Retinal pigment epithelial cell (primary cell): ENCODE measurements around the gene SUMO3.

Experiments
- DNase-seq: peaks from one replicate; pipeline ENCODE4 v3.0.0-alpha.2; 2010; ENCODE audit warnings: low read depth
- H3K4me3 ChIP-seq: 2 replicates; pipeline ENCODE4 v1.5.1; 2011; ENCODE audit warnings: mild to moderate bottlenecking, low read length, control low read depth, moderate library complexity
- TF ChIP-seq, protein P1 (sequence below): conservative IDR thresholded peaks from 2 replicates; pipeline ENCODE4 v1.5.1; 2011; ENCODE audit warnings: low read depth, low read length, control low read depth, inconsistent platforms

The SUMO3 gene

DNA sequence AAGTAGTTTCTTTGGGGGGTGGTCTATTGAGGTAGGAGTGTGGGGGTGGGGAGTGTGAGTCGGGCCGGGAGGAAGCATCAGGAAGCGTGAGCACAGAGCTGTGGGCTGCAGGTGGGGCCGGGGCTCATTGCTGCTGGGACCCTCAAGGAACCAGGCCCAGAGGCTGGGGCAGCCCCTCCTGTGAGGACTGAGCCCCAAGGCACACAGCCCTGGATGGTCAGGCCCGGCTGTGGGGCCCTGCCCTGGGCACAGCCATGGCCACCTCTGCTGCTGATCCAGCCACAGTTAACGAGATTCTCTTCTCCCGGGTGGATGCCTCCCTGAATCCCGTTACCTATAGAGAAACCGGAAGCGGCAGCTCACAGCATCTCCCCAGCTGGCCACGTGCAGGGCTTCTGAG is 22.9 kb upstream of the SUMO3 start:
- TF ChIP-seq, protein P1, sequence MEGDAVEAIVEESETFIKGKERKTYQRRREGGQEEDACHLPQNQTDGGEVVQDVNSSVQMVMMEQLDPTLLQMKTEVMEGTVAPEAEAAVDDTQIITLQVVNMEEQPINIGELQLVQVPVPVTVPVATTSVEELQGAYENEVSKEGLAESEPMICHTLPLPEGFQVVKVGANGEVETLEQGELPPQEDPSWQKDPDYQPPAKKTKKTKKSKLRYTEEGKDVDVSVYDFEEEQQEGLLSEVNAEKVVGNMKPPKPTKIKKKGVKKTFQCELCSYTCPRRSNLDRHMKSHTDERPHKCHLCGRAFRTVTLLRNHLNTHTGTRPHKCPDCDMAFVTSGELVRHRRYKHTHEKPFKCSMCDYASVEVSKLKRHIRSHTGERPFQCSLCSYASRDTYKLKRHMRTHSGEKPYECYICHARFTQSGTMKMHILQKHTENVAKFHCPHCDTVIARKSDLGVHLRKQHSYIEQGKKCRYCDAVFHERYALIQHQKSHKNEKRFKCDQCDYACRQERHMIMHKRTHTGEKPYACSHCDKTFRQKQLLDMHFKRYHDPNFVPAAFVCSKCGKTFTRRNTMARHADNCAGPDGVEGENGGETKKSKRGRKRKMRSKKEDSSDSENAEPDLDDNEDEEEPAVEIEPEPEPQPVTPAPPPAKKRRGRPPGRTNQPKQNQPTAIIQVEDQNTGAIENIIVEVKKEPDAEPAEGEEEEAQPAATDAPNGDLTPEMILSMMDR, result no peak
- DNase-seq, result no peak

DNA sequence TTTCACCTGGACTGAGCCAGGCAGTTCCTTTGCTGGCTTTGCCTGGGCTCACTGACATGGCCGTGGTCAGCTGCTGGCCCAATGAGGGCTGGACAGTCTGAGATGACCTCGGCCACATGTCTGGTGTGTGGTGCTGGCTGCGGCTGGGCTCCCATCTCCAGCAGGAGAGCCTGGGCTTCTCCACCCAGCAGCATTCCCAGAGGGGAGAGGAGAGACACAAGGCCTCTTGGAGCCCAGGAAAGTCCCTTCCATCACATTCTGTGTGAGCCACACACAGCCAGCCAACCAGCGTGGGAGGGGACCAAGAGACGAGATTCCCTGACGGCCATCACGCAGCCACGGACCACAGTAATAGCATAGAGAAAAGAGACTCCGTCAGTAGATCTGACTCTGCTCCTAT is 21.1 kb upstream of the SUMO3 start:
- TF ChIP-seq, protein P1, result no peak
- no peak for DNase-seq
- no peak overlapping the region for H3K4me3 ChIP-seq

More for the DNA sequence above, 22.9 kb upstream of the SUMO3 start:
- no peak overlapping the region for H3K4me3 ChIP-seq

DNA sequence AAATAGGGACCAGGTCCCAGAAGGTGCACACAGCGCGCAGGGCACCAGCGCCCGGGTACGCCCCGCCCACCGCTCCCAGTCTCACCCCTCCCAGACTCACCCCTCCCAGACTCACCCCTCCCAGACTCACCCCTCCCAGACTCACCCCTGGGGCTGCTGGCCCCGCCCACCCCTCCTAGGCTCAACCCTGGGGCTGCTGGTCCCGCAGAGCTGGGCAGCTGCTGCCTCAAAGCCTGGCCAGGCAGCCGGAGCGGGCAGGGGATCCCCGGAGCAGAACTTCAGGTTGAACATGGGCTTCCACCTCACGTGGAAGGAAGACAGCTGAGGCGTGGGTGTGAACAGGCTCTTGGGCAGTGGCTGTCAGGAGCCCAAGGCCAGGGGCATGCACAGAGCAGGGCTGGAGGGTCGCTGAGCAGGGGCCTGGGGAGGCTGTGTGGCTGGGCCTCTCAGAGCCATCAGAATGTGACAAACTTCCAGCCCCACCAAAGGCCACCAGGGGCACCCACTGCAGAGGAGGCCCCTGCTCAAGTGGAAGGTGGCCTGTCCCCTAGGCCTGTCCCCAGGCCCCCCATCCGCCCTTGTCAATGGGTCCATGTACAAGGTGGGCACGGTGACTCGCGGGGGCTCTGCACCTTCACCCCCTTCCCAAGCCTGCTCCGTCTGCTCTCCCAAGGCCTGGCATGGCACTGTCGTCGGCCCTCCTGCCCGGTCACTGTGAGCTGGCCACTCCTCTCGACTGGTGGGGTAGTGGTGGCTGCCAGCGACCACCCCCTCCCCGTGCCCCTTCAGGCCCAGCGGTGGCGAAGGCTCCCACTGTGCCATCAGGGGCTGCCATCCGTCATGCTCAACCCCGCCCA is 20.4 kb upstream of the SUMO3 start:
- TF ChIP-seq, protein P1, result no peak
- DNase-seq, result no peak
- no peak overlapping the region for H3K4me3 ChIP-seq

DNA sequence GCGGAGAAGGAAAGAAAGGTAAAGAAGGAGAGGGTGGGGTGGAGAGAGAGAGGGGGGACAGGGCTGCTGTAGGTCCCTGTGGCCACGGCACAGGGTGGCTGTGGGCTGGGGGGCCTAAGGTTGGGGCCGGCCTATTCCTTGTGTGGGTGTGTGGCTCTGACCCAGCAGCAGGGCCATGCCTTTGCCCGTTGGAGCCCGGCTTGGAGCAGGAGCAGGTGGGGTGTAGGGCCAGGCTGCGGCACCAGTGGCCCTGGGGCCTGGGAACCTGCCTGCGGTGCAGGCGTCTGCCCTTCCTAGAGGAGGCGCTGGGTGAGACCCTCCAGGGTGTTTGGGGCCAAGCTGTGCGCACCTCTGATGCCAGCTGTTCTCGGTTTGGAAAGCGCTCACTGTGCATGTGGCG is 19.7 kb upstream of the SUMO3 start:
- TF ChIP-seq, protein P1, result no peak
- no peak overlapping the region for H3K4me3 ChIP-seq
- no peak for DNase-seq

DNA sequence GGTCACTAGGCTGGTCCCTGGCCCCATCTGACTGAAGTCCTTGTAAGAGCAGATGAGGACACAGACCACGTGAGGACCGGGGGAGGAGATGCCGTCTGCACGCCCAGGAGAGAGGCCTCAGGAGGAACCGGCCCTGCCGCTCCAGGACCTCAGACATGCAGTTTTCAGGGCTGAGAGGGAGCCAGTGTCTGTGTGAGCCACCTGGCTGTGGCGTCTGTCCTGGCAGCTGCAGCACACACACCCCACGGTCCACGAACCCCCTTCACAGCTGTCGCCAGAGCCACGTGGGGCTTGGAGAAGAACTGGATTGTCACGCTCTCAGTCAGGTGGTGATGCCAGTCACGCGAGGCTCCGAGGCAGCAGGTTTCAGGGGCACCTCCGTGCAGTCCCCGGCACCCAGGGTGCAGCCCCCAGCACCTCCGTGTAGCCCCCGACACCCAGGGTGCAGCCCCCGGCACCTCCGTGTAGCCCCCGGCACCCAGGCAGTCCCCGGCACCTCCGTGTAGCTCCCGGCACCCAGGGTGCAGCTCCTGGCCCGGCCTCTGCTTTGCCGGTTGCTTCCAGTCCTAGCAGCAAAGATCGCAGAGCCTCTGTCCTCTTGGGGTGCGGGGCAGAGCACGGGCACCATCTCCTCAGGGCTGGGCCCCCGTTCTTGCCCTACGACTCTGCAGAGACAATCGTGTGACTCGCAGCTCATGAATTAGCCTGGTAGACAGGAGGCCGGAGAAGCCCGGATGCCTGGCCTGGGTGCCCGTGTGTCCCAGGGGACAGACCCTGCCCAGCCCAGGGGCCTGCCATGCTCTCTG is 19.0 kb upstream of the SUMO3 start:
- no peak overlapping the region for H3K4me3 ChIP-seq

DNA sequence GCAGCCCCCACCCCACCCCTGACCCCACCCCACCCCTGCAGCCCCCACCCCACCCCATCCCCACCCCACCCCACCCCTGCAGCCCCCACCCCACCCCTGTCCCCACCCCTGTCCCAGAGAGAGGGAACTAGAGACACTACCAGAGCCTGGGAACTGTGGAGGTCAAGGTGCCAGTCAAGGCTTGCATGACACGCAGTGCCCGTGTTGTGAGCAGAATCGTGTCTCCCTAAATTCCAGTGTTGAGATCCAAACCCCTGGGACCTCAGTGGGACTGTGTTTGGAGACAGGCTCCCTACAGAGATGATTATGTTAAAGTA is 18.4 kb upstream of the SUMO3 start:
- no peak for DNase-seq
- TF ChIP-seq, protein P1, result no peak
- no peak overlapping the region for H3K4me3 ChIP-seq

More for the DNA sequence above, 19.0 kb upstream of the SUMO3 start:
- TF ChIP-seq, protein P1, result no peak
- DNase-seq, result no peak

- H3K4me3 ChIP-seq, result no peak overlapping the region
- no peak for DNase-seq
- TF ChIP-seq, protein P1, result no peak
These were observed 17.7 kb upstream of the SUMO3 start for GRCh38 chr21:44835647-44835973.
